Prostate gland (tissue), 2 donors: ENCODE data around the gene ARRDC3. TPM values are rescaled to one million over a fixed set of nuclear protein-coding genes. Genes with fewer than 3 reads are reported as not detected.

ENCODE experiments used
- DNase-seq: peaks from one replicate; pipeline ENCODE4 v3.0.0-alpha.2; 2019; ENCODE audit warnings: low spot score
- H3K27ac ChIP-seq, 2 donors: fragments of 200-600 bp; sonication (generic); 2 replicates each; pipeline ENCODE4 v1.5.1; 2017 to 2019
- H3K27me3 ChIP-seq: fragments of 200-600 bp; sonication (generic); replicated peaks from 2 replicates; pipeline ENCODE4 v1.5.1; 2019; ENCODE audit not compliant: insufficient read depth
- H3K36me3 ChIP-seq, 2 donors: fragments of 200-600 bp; sonication (generic); 1 replicate in 1 of 2; 2 replicates in 1 of 2; pipeline versions ENCODE4 v1.5.1 to v1.8.1; 2017 to 2019
- H3K4me1 ChIP-seq: fragments of 200-600 bp; sonication (generic); replicated peaks from 2 replicates; pipeline ENCODE4 v1.5.1; 2019
- H3K4me3 ChIP-seq, 2 donors: fragments of 200-600 bp; sonication (generic); 2 replicates each; pipeline ENCODE4 v1.5.1; 2017 to 2019
- H3K9me3 ChIP-seq: fragments of 200-600 bp; sonication (generic); 2 replicates; pipeline ENCODE4 v1.5.1; 2017
- CTCF ChIP-seq, 4 experiments: fragments of 200-600 bp in 2 of 4; fragments of 450-650 bp in 2 of 4; sonication (generic) in 2 of 4; IDR thresholded peaks; 1 replicate in 3 of 4; 2 replicates in 1 of 4; pipeline ENCODE4 v1.5.1; 2016 to 2019; ENCODE audit warnings: antibody characterized with exemption in 4 of 4, mild to moderate bottlenecking in 2 of 4, moderate library complexity in 2 of 4
- POLR2A ChIP-seq: fragments of 450-650 bp; IDR thresholded peaks from one replicate; pipeline ENCODE4 v1.6.1; 2016; ENCODE audit warnings: antibody characterized with exemption, mild to moderate bottlenecking
- POLR2AphosphoS5 ChIP-seq: sonication (generic); formaldehyde crosslinking; IDR thresholded peaks from one replicate; pipeline ENCODE4 v1.6.1; 2017; ENCODE audit warnings: antibody characterized with exemption
- WGBS: methylation state at CpG from one replicate; pipeline ENCODE4 v1.1.5; 2018; 5-methylcytosine and 5-hydroxymethylcytosine counted together
- intact Hi-C: fragments of 100-400 bp; cut with DNase I; formaldehyde crosslinking; loops from one replicate; pipeline ENCODE4 v1.14.2; 2022
- total RNA-seq, 2 donors: library from RNA; depleted of rRNA; stranded (reverse); fragments of >200 nt; gene quantifications; one replicate each; pipeline ENCODE4 v1.1.0, GENCODE V29; 2016

The ARRDC3 gene
- total RNA-seq, 2 donors from 2014 or later = 31.4 to 54.9 TPM

- Histone ChIP-seq H3K36me3 (no peaks in the 10 kb centered on the region), H3K4me1 (no peaks in the 10 kb centered on the region), H3K27me3 (no peaks in the 10 kb centered on the region), H3K27ac (no peak overlapping the region), H3K4me3 (no peak overlapping the region), H3K9me3 (no peaks in the 10 kb centered on the region)
- intact Hi-C loops = loop anchor here (5.0 kb wide), 1 partner anchor 550 kb away; no protein-coding TSS in a partner anchor
- TF ChIP-seq POLR2AphosphoS5 = no peak
- no peak for TF ChIP-seq CTCF (IDR thresholded peaks at IDR 0.05)
- TF ChIP-seq POLR2A = no peak
- 67% methylated on average over 3 of the region's 3 CpGs for WGBS
- no peak for DNase-seq
Observed at GRCh38 chr5:91417219-91417618, 34.1 kb upstream of the ARRDC3 start.

GRCh38 chr5:91416491-91416890 lies 33.4 kb upstream of the ARRDC3 start:
- TF ChIP-seq POLR2A (no peak), CTCF (IDR thresholded peaks at IDR 0.05) (no peak), POLR2AphosphoS5 (no peak)
- H3K4me3 ChIP-seq = no peak overlapping the region
- no peaks in the 10 kb centered on the region for H3K4me1 ChIP-seq
- no peaks in the 10 kb centered on the region for H3K27me3 ChIP-seq
- intact Hi-C loops = loop anchor here (5.0 kb wide), 1 partner anchor 549 kb away; no protein-coding TSS in a partner anchor
- 94% methylated on average over 2 of the region's 2 CpGs for WGBS
- DNase-seq = no peak
- no peaks in the 10 kb centered on the region for H3K9me3 ChIP-seq
- H3K36me3 ChIP-seq = no peaks in the 10 kb centered on the region
- H3K27ac ChIP-seq = no peak overlapping the region

- WGBS = 100% methylated on average over 1 of the region's 1 CpG
- H3K4me3 ChIP-seq = no peak overlapping the region
- TF ChIP-seq POLR2A (no peak), CTCF (IDR thresholded peaks at IDR 0.05) (no peak), POLR2AphosphoS5 (no peak)
- no peaks in the 10 kb centered on the region for H3K4me1 ChIP-seq
- no peaks in the 10 kb centered on the region for H3K9me3 ChIP-seq
- H3K27ac ChIP-seq = no peak overlapping the region
- intact Hi-C loops = no loop called here
- no peaks in the 10 kb centered on the region for H3K27me3 ChIP-seq
- no peaks in the 10 kb centered on the region for H3K36me3 ChIP-seq
- DNase-seq = no peak
Observed at GRCh38 chr5:91409304-91409703, 26.2 kb upstream of the ARRDC3 start.

- Histone ChIP-seq H3K4me3 (no peak overlapping the region), H3K4me1 (no peaks in the 10 kb centered on the region), H3K27me3 (no peaks in the 10 kb centered on the region), H3K9me3 (no peaks in the 10 kb centered on the region), H3K36me3 (no peaks in the 10 kb centered on the region), H3K27ac (no peak overlapping the region)
- intact Hi-C loops = no loop called here
- no peak for DNase-seq
- TF ChIP-seq POLR2AphosphoS5 (no peak), POLR2A (no peak), CTCF (IDR thresholded peaks at IDR 0.05) (no peak)
Observed at GRCh38 chr5:91408710-91409109, 25.6 kb upstream of the ARRDC3 start.

GRCh38 chr5:91407204-91407603 lies 24.1 kb upstream of the ARRDC3 start:
- intact Hi-C loops = no loop called here
- H3K36me3 ChIP-seq = no peaks in the 10 kb centered on the region
- TF ChIP-seq CTCF (IDR thresholded peaks at IDR 0.05) = no peak
- TF ChIP-seq POLR2A = no peak
- no peak for TF ChIP-seq POLR2AphosphoS5
- no peak overlapping the region for H3K4me3 ChIP-seq
- 100% methylated on average over 1 of the region's 1 CpG for WGBS
- H3K9me3 ChIP-seq = no peaks in the 10 kb centered on the region
- no peak overlapping the region for H3K27ac ChIP-seq
- H3K27me3 ChIP-seq = no peaks in the 10 kb centered on the region
- no peaks in the 10 kb centered on the region for H3K4me1 ChIP-seq
- DNase-seq = no peak
